ENCODE results near the gene SLC25A38. TPM values are rescaled to one million over a fixed set of nuclear protein-coding genes. Genes with fewer than 3 reads are reported as not detected.

The SLC25A38 gene
- total and polyA plus RNA-seq, 10 of the 15 experiments (the other 5 are each of a cell fraction or from before 2014, with no cell fraction given), result 15.2 to 55.2 (median 39.2) TPM

- DNase-seq (ENCODE audit: low read depth, low spot score) (no peak), FAIRE-seq (no peak), ATAC-seq (peak; percentile 44; the same call in 1 of the 3 replicates)
- 98% methylated on average over 3 of the region's 3 CpGs for WGBS (ENCODE audit: insufficient coverage, insufficient replicate concordance, low lambda C conversion rate, missing lambda C conversion rate)
- intact Hi-C loops (cut with micrococcal nuclease; ENCODE audit: unreplicated experiment) (no loop called here), in situ Hi-C loops (cut with MboI) (no loop called here)
- H3K4me2 ChIP-seq (ENCODE audit: control insufficient read depth, insufficient read depth), result no peak overlapping the region
- no peak overlapping the region; the same call in 1 of the 2 replicates for H2AFZ ChIP-seq (ENCODE audit: control insufficient read depth, low read depth, low read length)
- H4K20me1 ChIP-seq (ENCODE audit: control insufficient read depth, insufficient read depth), result no peaks in the 10 kb centered on the region
- no peaks in the 10 kb centered on the region for H3K79me2 ChIP-seq (ENCODE audit: control insufficient read depth, insufficient read depth, low read length)
- no peaks in the 10 kb centered on the region for H3K36me3 ChIP-seq (ENCODE audit: control insufficient read depth in 2 of 2, insufficient read depth in 2 of 2, low read length in 1 of 2)
- POLR2A ChIA-PET, result interaction anchor here (0.6 to 2.7 kb wide), 10 partner anchors 11 to 1134 kb away, joined by 3 to 11 read pairs (median 6); no protein-coding TSS in a partner anchor
- CTCF ChIA-PET, result interaction anchor here (0.6 to 5.5 kb wide), 13 partner anchors 9 to 696 kb away, joined by 3 to 37 read pairs (median 3); no protein-coding TSS in a partner anchor
- no peaks in the 10 kb centered on the region for H3K27me3 ChIP-seq (replicated peaks in 1 of 2; ENCODE audit: control insufficient read depth in 2 of 2, insufficient read depth in 2 of 2, low read length in 1 of 2)
- peaks cover 17% of the 10 kb centered on the region for H3K4me1 ChIP-seq (ENCODE audit: control insufficient read depth, insufficient read depth, low read length)
- no peak overlapping the region; the same call in 1 of the 2 replicates for H3K9ac ChIP-seq (ENCODE audit: control insufficient read depth, insufficient read depth, low read length)
- RAD21 ChIA-PET (ENCODE audit: unreplicated experiment), result interaction anchor here (0.7 to 3.4 kb wide), 15 partner anchors 10 to 268 kb away, joined by 3 to 26 read pairs (median 4); no protein-coding TSS in a partner anchor
- H3K4me3 ChIP-seq, result no peak overlapping the region; the same call in 1 of the 2 replicates
- H3K9me3 ChIP-seq (replicated peaks; ENCODE audit: control insufficient read depth, insufficient read depth, low read length), result no peaks in the 10 kb centered on the region
- peak overlapping the region; percentile 61; the same call in 1 of the 2 replicates for H3K27ac ChIP-seq (ENCODE audit: control insufficient read depth, insufficient read depth)
- BruUV-seq (replicated peaks), result no TSS peak
- SMC1A ChIA-PET (ENCODE audit: uncharacterized antibody, unreplicated experiment), result interaction anchor here (1.0 to 5.2 kb wide), 12 partner anchors 12 to 68 kb away, joined by 3 to 39 read pairs (median 10); partner anchors contain the start of gene CCR8
- TF ChIP-seq MYC (IDR thresholded peaks at IDR 0.05; ENCODE audit: insufficient read depth, insufficient read length, insufficient replicate concordance, low read length, severe bottlenecking), result no peak
These were observed 35.6 kb upstream of the SLC25A38 start for GRCh38 chr3:39347586-39347876.

- H3K36me3 ChIP-seq (ENCODE audit: control insufficient read depth in 2 of 2, insufficient read depth in 2 of 2, low read length in 1 of 2), result no peaks in the 10 kb centered on the region
- FAIRE-seq (no peak), DNase-seq (ENCODE audit: low read depth, low spot score) (no peak), ATAC-seq (no peak)
- no peak overlapping the region for H2AFZ ChIP-seq (ENCODE audit: control insufficient read depth, low read depth, low read length)
- no peak overlapping the region for H3K27ac ChIP-seq (ENCODE audit: control insufficient read depth, insufficient read depth)
- ChIA-PET POLR2A (no interaction called here), CTCF (interaction anchor here (1.8 to 5.5 kb wide), 4 partner anchors 12 to 61 kb away, joined by 7 to 27 read pairs (median 21); no protein-coding TSS in a partner anchor), SMC1A (ENCODE audit: uncharacterized antibody, unreplicated experiment) (interaction anchor here (4.3 to 5.2 kb wide), 2 partner anchors 12 to 19 kb away, joined by 34 to 39 read pairs; partner anchors contain the start of gene CCR8), RAD21 (ENCODE audit: unreplicated experiment) (interaction anchor here (0.6 to 1.7 kb wide), 5 partner anchors 9 to 54 kb away, joined by 3 to 4 read pairs (median 4); no protein-coding TSS in a partner anchor)
- H3K4me1 ChIP-seq (ENCODE audit: control insufficient read depth, insufficient read depth, low read length), result peaks cover 17% of the 10 kb centered on the region
- no TSS peak for BruUV-seq (replicated peaks)
- no peaks in the 10 kb centered on the region for H3K27me3 ChIP-seq (replicated peaks in 1 of 2; ENCODE audit: control insufficient read depth in 2 of 2, insufficient read depth in 2 of 2, low read length in 1 of 2)
- in situ Hi-C loops (cut with MboI), result no loop called here
- no peak overlapping the region for H3K4me2 ChIP-seq (ENCODE audit: control insufficient read depth, insufficient read depth)
- no peak overlapping the region for H3K4me3 ChIP-seq
- intact Hi-C loops (cut with micrococcal nuclease; ENCODE audit: unreplicated experiment), result no loop called here
- H3K79me2 ChIP-seq (ENCODE audit: control insufficient read depth, insufficient read depth, low read length), result no peaks in the 10 kb centered on the region
- no peak overlapping the region for H3K9ac ChIP-seq (ENCODE audit: control insufficient read depth, insufficient read depth, low read length)
- H4K20me1 ChIP-seq (ENCODE audit: control insufficient read depth, insufficient read depth), result no peaks in the 10 kb centered on the region
- WGBS (ENCODE audit: insufficient coverage, insufficient replicate concordance, low lambda C conversion rate, missing lambda C conversion rate), result 46% methylated on average over 3 of the region's 3 CpGs
- H3K9me3 ChIP-seq (replicated peaks; ENCODE audit: control insufficient read depth, insufficient read depth, low read length), result no peaks in the 10 kb centered on the region
- TF ChIP-seq RUNX3 (IDR thresholded peaks at IDR 0.05; ENCODE audit: low read length), result no peak
- no peak for TF ChIP-seq TBL1XR1 (IDR thresholded peaks at IDR 0.05; ENCODE audit: low read depth, low read length)
- no peak for TF ChIP-seq SPI1 (IDR thresholded peaks at IDR 0.05; ENCODE audit: borderline replicate concordance, insufficient read depth, low read depth, low read length)
- TF ChIP-seq RELA (IDR thresholded peaks at IDR 0.05; ENCODE audit: borderline replicate concordance, partially characterized antibody), result no peak
- no peak for TF ChIP-seq USF2 (IDR thresholded peaks at IDR 0.05; ENCODE audit: borderline replicate concordance, low read depth, low read length)
- TF ChIP-seq NR2C1 (IDR thresholded peaks at IDR 0.05), result no peak
- TF ChIP-seq ZNF207 (IDR thresholded peaks at IDR 0.05; ENCODE audit: borderline replicate concordance), result no peak
- no peak for TF ChIP-seq HDAC6 (IDR thresholded peaks at IDR 0.05; ENCODE audit: unreplicated experiment)
- no peak for TF ChIP-seq ZZZ3 (IDR thresholded peaks at IDR 0.05; ENCODE audit: control insufficient read depth, insufficient read length, low read depth)
- TF ChIP-seq CEBPZ (IDR thresholded peaks at IDR 0.05; ENCODE audit: low read depth, low read length), result no peak
- no peak for TF ChIP-seq MEF2A (IDR thresholded peaks at IDR 0.05; ENCODE audit: insufficient read depth, low read depth, low read length)
These were observed 34.1 kb upstream of the SLC25A38 start for GRCh38 chr3:39349080-39349479.
